ENCODE data around the gene KLF3. TPM values are rescaled to one million over a fixed set of nuclear protein-coding genes. Genes with fewer than 3 reads are reported as not detected.

Gene KLF3
- total RNA-seq, 4 donors from 2014 or later = 46.0 to 73.1 (median 54.7) TPM

- TF ChIP-seq CTCF (IDR thresholded peaks at IDR 0.05; ENCODE audit: low read depth) = no peak
These were observed 42.8 kb upstream of the KLF3 start for GRCh38 chr4:38621028-38621684.

- TF ChIP-seq CTCF (IDR thresholded peaks at IDR 0.05; ENCODE audit: low read depth) = no peak
These were observed 42.2 kb upstream of the KLF3 start for GRCh38 chr4:38621831-38622230.

- TF ChIP-seq CTCF (IDR thresholded peaks at IDR 0.05; ENCODE audit: low read depth) = no peak
These were observed 40.7 kb upstream of the KLF3 start for GRCh38 chr4:38623260-38623659.

- no peak for TF ChIP-seq CTCF (IDR thresholded peaks at IDR 0.05; ENCODE audit: low read depth)
These were observed 39.7 kb upstream of the KLF3 start for GRCh38 chr4:38624311-38624710.

GRCh38 chr4:38625508-38625907 lies 38.5 kb upstream of the KLF3 start:
- no peak for TF ChIP-seq CTCF (IDR thresholded peaks at IDR 0.05; ENCODE audit: low read depth)

GRCh38 chr4:38630519-38630918 lies 33.5 kb upstream of the KLF3 start:
- TF ChIP-seq CTCF (IDR thresholded peaks at IDR 0.05; ENCODE audit: low read depth) = no peak

GRCh38 chr4:38634047-38634759 lies 29.8 kb upstream of the KLF3 start:
- no peak for TF ChIP-seq CTCF (IDR thresholded peaks at IDR 0.05; ENCODE audit: low read depth)
